Measurements from ENCODE around the gene EMC9.

- TF ChIP-seq ARNT (IDR thresholded peaks at IDR 0.05) (no peak), FOXM1 (IDR thresholded peaks at IDR 0.05; ENCODE audit: borderline replicate concordance) (no peak), PKNOX1 (IDR thresholded peaks at IDR 0.05) (no peak)
These were observed 42.9 kb upstream of the EMC9 start for GRCh38 chr14:24184104-24184970.

All from HEK293T (cell line).